Stimulated activated CD8-positive, alpha-beta memory T cell treated with anti-CD3 and anti-CD28 coated beads, Interleukin-2, amount 100 ng/mL, for 1 hour (primary cell): Measurements from ENCODE around the gene RPL38.

Experiments used
- DNase-seq, 2 donors: peaks; one replicate each; pipeline ENCODE4 v3.0.0-alpha.2; 2020; ENCODE audit warnings: low read depth in 2 of 2

Gene RPL38

DNA sequence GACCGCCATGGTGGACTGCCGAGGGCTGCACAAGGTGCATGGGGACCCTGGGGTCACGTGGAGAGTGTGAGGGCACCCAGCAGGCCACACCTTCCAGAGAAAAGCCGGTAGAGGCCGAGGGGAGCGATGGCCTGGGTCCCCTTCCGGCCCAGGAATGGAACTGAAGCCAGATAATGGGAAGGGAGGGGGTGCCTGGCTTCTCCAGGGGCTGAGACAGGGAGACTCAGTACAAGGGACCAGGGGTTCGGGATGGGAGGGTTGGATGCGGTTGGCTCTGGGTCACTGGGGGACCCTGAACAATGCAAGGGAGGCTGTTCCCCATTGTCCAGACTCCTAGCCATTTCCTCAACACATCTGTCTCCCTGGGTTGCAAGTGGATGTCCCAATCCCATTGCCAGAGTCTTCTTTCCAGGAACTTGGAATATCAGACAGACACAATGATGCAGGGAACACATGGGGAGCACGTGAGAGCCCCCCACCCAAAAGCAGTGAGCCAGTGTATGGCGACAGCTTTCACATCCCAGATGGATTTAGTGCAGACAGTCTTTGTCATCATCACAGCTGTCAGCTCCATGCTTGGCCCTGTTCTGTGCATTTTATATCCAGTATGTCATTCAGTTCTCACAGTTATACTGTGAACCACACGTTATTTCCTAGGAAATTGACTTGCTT, 47.0 kb downstream of the RPL38 start:
- DNase-seq = no peak

GRCh38 chr17:74251051-74251450, 47.6 kb downstream of the RPL38 start:
- no peak for DNase-seq

DNA sequence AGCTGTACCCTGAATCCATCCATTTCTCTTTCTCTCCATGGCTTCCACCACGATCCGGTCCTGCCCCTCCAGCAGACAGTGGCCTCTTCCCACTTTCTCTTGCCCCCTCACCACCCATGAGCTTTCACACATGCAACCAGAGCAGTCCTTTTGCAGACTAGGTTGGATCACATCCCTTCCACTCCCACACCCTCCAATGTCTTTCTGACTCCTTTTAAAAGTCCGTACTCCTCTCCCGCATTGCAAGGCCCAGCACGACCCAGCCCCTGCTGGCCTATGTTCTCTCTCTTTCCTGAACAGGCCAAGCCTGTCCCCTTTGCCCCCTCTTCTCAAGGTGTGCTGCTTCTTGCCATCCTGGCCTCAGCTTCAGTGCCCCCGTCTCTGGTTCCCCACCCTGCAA, 48.1 kb downstream of the RPL38 start:
- no peak for DNase-seq

DNA sequence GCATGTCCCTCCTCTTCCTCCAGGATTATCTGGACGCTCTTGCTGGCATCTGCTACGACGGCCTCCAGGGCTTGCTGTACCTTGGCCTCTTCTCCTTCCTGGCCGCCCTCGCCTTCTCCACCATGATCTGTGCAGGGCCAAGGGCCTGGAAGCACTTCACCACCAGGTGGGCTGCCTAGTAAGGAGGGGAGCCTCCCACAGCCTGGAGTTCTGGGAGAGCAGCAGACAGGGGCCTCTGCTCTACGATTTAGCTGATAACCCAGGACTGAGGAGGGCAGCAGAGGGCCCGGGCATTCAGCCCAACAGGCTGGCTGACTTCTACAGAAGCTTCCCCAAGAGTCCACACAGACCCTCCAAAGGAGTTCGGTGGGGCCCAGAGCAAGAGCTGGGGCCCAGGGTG, 48.7 kb downstream of the RPL38 start:
- DNase-seq = no peak

GRCh38 chr17:74253036-74253435, 49.6 kb downstream of the RPL38 start:
- no peak for DNase-seq

DNA sequence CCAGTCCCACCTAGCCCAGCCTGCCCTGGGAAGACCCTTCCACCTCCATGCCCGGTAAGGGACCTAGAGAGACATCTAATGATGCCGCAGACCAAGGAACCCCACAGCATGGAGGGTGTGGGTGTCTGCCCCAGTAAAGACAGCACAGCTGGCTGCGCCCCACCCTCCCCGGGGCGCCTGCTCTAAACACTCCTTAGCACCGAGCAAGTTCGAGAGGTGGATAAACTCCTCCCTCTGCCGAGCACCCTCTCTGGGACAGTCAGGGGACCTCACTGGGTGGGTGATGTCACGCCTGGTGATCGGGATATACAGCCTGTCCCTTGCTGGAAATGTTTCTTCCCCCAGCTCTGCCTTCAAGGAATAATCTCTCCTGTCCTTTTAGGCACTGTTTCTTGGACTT, 53.8 kb downstream of the RPL38 start:
- no peak for DNase-seq

GRCh38 chr17:74259667-74260524, 56.4 kb downstream of the RPL38 start:
- no peak for DNase-seq
